Muscle of leg (tissue), 16 donors: ENCODE measurements around the gene ATF2. TPM values are rescaled to one million over a fixed set of nuclear protein-coding genes. Genes with fewer than 3 reads are reported as not detected.
A peak's percentile ranks its signal among the peaks of the same experiment; 100 is the strongest.

Experiments
- DNase-seq: peaks from one replicate; pipeline ENCODE4 v3.0.0; 2013
- H3K27ac ChIP-seq: one replicate; pipeline ENCODE4 v1.5.1; 2013; ENCODE audit warnings: mild to moderate bottlenecking, low read length, control low read depth
- H3K27me3 ChIP-seq: one replicate; pipeline ENCODE4 v1.6.1; 2013; ENCODE audit warnings: low read length; ENCODE audit not compliant: control insufficient read depth, insufficient read depth
- H3K36me3 ChIP-seq: one replicate; pipeline ENCODE4 v1.6.1; 2013; ENCODE audit warnings: low read length; ENCODE audit not compliant: control insufficient read depth, insufficient read depth
- H3K4me1 ChIP-seq: one replicate; pipeline ENCODE4 v1.6.1; 2013; ENCODE audit warnings: low read length; ENCODE audit not compliant: control insufficient read depth, insufficient read depth
- H3K4me3 ChIP-seq: one replicate; pipeline ENCODE4 v1.5.1; 2013; ENCODE audit warnings: low read length, control low read depth
- H3K9me3 ChIP-seq: replicated peaks from 2 replicates; pipeline ENCODE4 v1.6.1; 2013; ENCODE audit warnings: low read depth, low read length; ENCODE audit not compliant: control insufficient read depth
- WGBS: methylation state at CpG from one replicate; pipeline ENCODE4 v1.1.5; 2013; ENCODE audit warnings: missing lambda C conversion rate; ENCODE audit not compliant: insufficient coverage; 5-methylcytosine and 5-hydroxymethylcytosine counted together
- long read RNA-seq, 11 donors: transcript quantifications; one replicate each; lab custom pipeline, GENCODE V29; 2026
- polyA plus RNA-seq, 8 donors: library from polyadenylated mRNA; unstranded; fragments of 120-200 nt; gene quantifications; one replicate each; pipeline versions ENCODE4 v1.2.1 to v1.2.3, GENCODE V29; 2013; ENCODE audit warnings: inconsistent platforms in 1 of 8, low replicate concordance in 1 of 8; ENCODE audit not compliant: insufficient read length in 8 of 8, insufficient read depth in 1 of 8
- total RNA-seq: library from RNA; stranded (reverse); fragments of 120-200 nt; gene quantifications from one replicate; pipeline ENCODE4 v1.2.4, GENCODE V29; 2013

Gene ATF2, protein sequence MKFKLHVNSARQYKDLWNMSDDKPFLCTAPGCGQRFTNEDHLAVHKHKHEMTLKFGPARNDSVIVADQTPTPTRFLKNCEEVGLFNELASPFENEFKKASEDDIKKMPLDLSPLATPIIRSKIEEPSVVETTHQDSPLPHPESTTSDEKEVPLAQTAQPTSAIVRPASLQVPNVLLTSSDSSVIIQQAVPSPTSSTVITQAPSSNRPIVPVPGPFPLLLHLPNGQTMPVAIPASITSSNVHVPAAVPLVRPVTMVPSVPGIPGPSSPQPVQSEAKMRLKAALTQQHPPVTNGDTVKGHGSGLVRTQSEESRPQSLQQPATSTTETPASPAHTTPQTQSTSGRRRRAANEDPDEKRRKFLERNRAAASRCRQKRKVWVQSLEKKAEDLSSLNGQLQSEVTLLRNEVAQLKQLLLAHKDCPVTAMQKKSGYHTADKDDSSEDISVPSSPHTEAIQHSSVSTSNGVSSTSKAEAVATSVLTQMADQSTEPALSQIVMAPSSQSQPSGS
- total RNA-seq = 33.2 TPM
- polyA plus RNA-seq = 10 to 100 TPM; 24.8 to 35.4 (median 30.1) TPM
- long read RNA-seq, donor 1, full-length matches to known transcripts = 3 of 3 reads
- long read RNA-seq, donor 1, partial matches to known transcripts = 0 of 3 reads
- long read RNA-seq, donor 1, other reads (novel, unspliced or antisense) = 0 of 3 reads
- long read RNA-seq, donor 2 = 0 reads
- long read RNA-seq, donor 3, full-length matches to known transcripts = 4 of 4 reads
- long read RNA-seq, donor 3, partial matches to known transcripts = 0 of 4 reads
- long read RNA-seq, donor 3, other reads (novel, unspliced or antisense) = 0 of 4 reads
- long read RNA-seq, donor 4, full-length matches to known transcripts = 2 of 2 reads
- long read RNA-seq, donor 4, partial matches to known transcripts = 0 of 2 reads
- long read RNA-seq, donor 4, other reads (novel, unspliced or antisense) = 0 of 2 reads
- long read RNA-seq, donor 5, full-length matches to known transcripts = 9 of 9 reads
- long read RNA-seq, donor 5, partial matches to known transcripts = 0 of 9 reads
- long read RNA-seq, donor 5, other reads (novel, unspliced or antisense) = 0 of 9 reads
- long read RNA-seq, donor 6, full-length matches to known transcripts = 3 of 3 reads
- long read RNA-seq, donor 6, partial matches to known transcripts = 0 of 3 reads
- long read RNA-seq, donor 6, other reads (novel, unspliced or antisense) = 0 of 3 reads
- long read RNA-seq, donor 7, full-length matches to known transcripts = 2 of 2 reads
- long read RNA-seq, donor 7, partial matches to known transcripts = 0 of 2 reads
- long read RNA-seq, donor 7, other reads (novel, unspliced or antisense) = 0 of 2 reads
- long read RNA-seq, donor 8, full-length matches to known transcripts = 5 of 5 reads
- long read RNA-seq, donor 8, partial matches to known transcripts = 0 of 5 reads
- long read RNA-seq, donor 8, other reads (novel, unspliced or antisense) = 0 of 5 reads
- long read RNA-seq, donor 9, full-length matches to known transcripts = 4 of 4 reads
- long read RNA-seq, donor 9, partial matches to known transcripts = 0 of 4 reads
- long read RNA-seq, donor 9, other reads (novel, unspliced or antisense) = 0 of 4 reads
- long read RNA-seq, donor 10, full-length matches to known transcripts = 9 of 9 reads
- long read RNA-seq, donor 10, partial matches to known transcripts = 0 of 9 reads
- long read RNA-seq, donor 10, other reads (novel, unspliced or antisense) = 0 of 9 reads
- long read RNA-seq, donor 11, full-length matches to known transcripts = 4 of 4 reads
- long read RNA-seq, donor 11, partial matches to known transcripts = 0 of 4 reads
- long read RNA-seq, donor 11, other reads (novel, unspliced or antisense) = 0 of 4 reads

DNA sequence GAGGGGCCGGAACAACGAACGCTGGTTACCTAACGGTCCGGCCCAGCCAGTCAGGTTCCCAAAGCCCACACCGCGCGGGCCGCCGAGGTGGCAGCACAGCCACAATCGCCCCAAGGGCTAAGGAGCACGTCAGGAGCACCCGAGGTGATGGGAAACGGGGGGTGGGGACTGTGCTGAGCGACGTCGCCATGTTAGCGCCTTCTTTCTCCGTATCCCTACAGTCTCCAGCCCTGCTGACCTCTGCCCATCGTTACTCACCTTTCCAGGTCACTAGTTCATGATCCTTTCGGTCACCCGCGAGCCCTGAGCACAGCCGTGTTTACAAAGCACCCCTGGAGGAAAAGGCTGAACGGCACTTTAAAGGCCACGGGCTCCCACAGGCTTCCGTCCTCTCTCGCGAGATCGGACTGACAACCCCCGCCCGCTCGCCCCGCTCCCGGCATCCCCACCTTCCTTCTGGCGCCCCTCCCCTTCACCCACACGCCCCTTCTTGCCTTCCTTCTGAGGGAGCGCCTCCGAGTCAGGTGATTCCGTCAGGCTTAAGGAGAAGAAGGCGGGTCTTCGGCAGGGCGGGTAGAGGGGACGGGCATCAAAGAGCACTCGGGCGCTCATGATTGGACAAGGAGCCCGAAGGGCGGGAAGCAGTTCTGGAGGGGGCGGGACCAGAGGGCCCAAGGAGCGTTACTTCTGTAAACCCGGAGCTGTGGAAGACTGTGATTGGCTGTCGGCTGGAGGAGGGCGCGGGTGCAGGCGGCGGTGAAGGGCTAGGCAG, at the start of gene ATF2:
TSS of gene ATF2 (minus strand) at position 412 of the 772 bp plus-strand sequence. CDS start 31,760 bp downstream, outside the sequence.
- Histone ChIP-seq H3K27me3 (no peaks in the 10 kb centered on the region), H3K9me3 (no peaks in the 10 kb centered on the region), H3K36me3 (no peaks in the 10 kb centered on the region), H3K4me1 (no peaks in the 10 kb centered on the region), H3K4me3 (peak within 1 kb of the TSS; percentile 99), H3K27ac (peak within 1 kb of the TSS; percentile 99)
- DNase-seq = peak; percentile 100
- WGBS = under 1% methylated on average over 50 of the region's 56 CpGs

DNA sequence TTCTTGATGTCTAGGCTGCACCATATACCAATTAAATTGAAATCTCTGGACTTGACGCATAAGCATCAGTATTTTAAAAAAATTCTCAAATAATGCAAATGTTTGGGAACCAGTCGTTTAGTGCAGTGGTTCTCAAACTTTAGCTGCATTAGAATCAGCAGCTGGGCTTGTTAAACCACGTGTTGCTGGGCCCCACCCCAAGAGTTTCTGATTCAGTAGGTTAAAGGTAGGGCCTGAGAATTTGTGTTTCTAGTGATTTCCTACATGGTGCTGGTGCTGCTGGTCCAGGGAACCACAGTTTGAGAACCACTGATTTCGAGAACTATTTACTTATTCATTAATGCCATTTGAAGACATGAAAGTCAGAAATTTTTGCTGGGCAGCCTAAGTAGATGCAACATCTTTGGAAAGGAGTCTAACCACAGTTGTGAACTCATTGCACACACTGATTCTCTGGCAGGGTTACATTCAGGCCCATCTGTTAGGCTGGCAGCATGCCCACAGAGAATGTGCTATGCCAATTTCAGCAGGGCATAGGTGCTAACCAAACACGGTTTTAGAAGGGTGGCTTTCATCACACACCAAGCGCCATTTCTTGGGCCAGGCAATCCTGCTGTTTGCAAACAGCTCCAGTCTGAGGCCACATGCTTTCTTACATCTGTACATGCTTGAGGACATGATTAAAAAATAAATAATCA, 39.9 kb upstream of the ATF2 start:
- no peaks in the 10 kb centered on the region for H3K4me1 ChIP-seq
- 73% methylated on average over 3 of the region's 6 CpGs for WGBS
- H3K9me3 ChIP-seq = no peaks in the 10 kb centered on the region
- no peak overlapping the region for H3K27ac ChIP-seq
- H3K4me3 ChIP-seq = no peak overlapping the region
- peak; percentile 47 for DNase-seq
- no peaks in the 10 kb centered on the region for H3K36me3 ChIP-seq
- no peaks in the 10 kb centered on the region for H3K27me3 ChIP-seq

DNA sequence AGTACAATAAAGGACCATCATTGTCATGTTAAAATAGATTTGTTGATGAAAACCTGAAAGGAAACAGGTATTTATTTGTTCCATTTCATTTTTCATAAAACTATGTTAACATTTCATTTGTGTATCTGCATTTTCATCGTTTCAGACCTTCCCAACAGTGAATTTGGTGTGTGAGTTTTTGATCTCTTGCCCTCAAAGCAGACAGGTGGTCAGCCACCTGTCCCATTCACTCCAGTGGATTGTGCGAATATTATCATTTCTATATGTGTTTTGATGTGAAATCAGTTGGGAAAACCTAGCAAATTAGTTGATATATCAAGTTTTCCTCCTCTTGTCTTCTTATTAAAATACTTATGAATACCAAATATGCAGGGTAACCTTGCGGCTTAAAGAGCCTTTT, 38.9 kb upstream of the ATF2 start:
- no peak for DNase-seq
- H3K9me3 ChIP-seq = no peaks in the 10 kb centered on the region
- no peak overlapping the region for H3K4me3 ChIP-seq
- H3K27ac ChIP-seq = no peak overlapping the region
- no peaks in the 10 kb centered on the region for H3K4me1 ChIP-seq
- no peaks in the 10 kb centered on the region for H3K27me3 ChIP-seq
- no CpG with 5 or more reads among the region's 3 CpGs for WGBS
- no peaks in the 10 kb centered on the region for H3K36me3 ChIP-seq

DNA sequence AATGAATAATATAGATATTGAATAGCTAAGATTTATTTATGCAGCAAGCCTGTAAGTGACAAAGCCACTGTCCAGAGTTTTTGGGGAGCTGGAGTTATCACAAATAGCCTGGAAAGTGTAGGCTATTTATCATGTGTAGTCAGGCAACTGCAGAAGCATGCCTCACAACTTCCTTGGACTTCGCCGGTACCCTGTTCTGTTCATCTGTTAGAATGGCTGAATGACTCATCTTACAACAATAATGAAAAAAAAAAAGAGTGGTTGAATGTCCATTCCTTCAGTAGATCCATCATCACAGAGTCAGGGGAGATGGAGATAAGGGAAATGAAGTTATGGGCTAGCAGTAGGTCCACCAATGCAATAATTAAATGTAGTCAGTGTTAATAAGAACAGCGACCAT, 37.5 kb upstream of the ATF2 start:
- H3K4me1 ChIP-seq = no peaks in the 10 kb centered on the region
- H3K27me3 ChIP-seq = no peaks in the 10 kb centered on the region
- H3K9me3 ChIP-seq = no peaks in the 10 kb centered on the region
- no CpG with 5 or more reads among the region's 3 CpGs for WGBS
- H3K36me3 ChIP-seq = no peaks in the 10 kb centered on the region
- no peak overlapping the region for H3K27ac ChIP-seq
- no peak overlapping the region for H3K4me3 ChIP-seq
- DNase-seq = no peak

DNA sequence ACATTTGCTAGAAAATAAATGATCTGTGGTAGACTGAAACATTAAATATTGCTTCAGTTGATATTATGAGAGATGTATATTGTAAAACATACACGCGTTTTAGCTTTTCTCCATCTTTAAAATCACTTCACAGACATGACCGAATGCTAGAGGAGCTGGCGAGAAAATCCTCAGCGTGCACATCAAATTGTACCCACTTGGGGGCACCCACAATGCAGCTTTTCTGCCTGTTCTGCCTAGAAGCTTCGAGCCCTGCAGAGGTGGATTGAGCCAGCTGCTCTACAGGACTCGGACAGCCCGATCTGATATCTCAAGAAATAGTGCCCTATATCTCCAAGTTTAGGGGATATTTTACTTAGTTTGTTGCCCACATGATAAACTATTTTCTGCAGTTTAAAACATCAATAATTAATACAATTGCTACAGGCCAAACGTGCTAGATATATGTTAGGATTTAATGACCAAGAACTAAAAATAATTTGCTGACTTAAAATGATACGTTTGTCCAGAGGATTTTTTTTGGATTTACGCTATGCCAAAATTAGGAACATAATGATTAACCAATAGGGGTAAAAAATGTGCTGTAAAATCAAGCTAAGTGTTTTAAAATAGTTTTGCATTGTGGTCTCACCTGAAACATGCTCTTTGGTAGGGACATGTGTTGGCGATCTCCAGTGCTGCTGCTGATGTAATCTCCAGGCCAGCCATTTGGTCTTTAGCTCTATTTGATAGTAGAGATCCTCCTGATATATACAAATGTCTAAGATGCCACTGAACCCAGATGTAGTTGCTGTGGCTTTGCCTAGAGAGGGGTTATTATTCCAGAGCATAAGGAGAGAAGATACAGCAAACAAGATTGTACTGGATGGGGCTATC, 35.9 kb upstream of the ATF2 start:
- H3K36me3 ChIP-seq = no peaks in the 10 kb centered on the region
- 25% methylated on average over 5 of the region's 12 CpGs for WGBS
- H3K27me3 ChIP-seq = no peaks in the 10 kb centered on the region
- no peaks in the 10 kb centered on the region for H3K9me3 ChIP-seq
- H3K4me3 ChIP-seq = no peak overlapping the region
- H3K4me1 ChIP-seq = no peaks in the 10 kb centered on the region
- DNase-seq = peak; percentile 43
- no peak overlapping the region for H3K27ac ChIP-seq

DNA sequence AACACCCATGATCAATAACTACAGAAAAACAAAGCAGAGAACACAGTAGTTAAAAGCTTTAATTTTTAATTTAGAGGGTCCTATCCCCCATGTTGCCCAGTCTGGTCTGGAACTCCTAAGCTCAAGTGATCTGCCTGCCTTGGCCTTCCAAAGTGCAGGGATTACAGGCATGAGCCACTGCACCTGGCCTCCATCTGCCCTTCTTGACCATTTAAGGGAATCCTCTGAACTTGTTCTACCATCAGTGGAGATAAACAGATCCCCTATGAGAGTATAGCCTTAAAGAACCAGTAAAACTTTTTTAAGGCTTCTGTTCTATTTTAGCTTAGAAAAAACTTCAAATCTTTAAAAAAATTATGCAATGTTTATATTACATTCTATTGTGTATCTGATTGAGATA, 27.0 kb upstream of the ATF2 start:
- Histone ChIP-seq H3K27ac (no peak overlapping the region), H3K27me3 (peaks cover 2% of the 10 kb centered on the region), H3K36me3 (no peaks in the 10 kb centered on the region), H3K4me3 (no peak overlapping the region), H3K9me3 (no peaks in the 10 kb centered on the region), H3K4me1 (no peaks in the 10 kb centered on the region)
- DNase-seq = no peak

DNA sequence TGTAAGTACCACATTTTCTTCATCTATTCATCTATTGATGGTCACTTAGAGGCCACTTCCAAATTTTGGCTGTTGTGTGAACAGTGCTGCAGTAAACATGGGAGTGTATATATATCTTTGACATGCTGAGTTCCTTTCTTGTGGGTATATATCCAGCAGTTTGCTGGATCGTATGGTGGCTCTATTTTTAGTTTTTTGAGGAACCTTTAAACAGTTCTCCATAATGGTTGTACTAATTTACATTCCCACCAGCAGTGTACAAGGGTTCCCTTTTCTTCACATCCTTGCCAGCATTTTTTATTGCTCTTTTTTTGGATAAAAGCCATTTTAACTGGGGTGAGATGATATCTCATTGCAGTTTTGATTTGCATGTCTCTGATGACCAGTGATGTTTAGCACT, 20.8 kb upstream of the ATF2 start:
- H3K9me3 ChIP-seq = no peaks in the 10 kb centered on the region
- H3K36me3 ChIP-seq = no peaks in the 10 kb centered on the region
- WGBS = no CpG with 5 or more reads among the region's 1 CpG
- H3K27me3 ChIP-seq = peaks cover 2% of the 10 kb centered on the region
- no peak overlapping the region for H3K4me3 ChIP-seq
- H3K4me1 ChIP-seq = no peaks in the 10 kb centered on the region
- DNase-seq = peak; percentile 5
- H3K27ac ChIP-seq = no peak overlapping the region

DNA sequence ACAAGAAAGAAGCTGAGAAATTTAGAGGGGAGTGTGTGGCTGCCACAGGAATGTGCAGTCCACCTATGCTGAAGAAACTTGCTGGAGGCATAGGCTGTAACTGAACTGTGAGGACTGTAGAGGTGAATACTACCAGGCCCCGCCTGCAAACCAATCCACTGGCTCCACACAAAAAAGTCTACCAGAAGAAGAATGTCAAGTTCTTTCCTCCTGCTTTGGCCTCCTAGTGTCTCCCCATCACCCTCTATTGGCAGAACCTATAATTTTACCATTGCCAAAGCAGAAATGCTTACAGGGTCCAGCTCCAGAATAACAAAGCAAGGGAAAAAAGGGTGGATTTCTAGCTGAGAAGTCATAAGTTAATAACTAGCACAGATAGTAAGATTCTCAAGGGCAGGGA, 19.4 kb upstream of the ATF2 start:
- no CpG with 5 or more reads among the region's 1 CpG for WGBS
- Histone ChIP-seq H3K4me3 (no peak overlapping the region), H3K27me3 (peaks cover 2% of the 10 kb centered on the region), H3K9me3 (no peaks in the 10 kb centered on the region), H3K27ac (no peak overlapping the region), H3K4me1 (no peaks in the 10 kb centered on the region), H3K36me3 (no peaks in the 10 kb centered on the region)
- DNase-seq = no peak
